ENCODE results near the gene MAPT.
"Not testable (repeated sequence)": the region's sequence is repeated elsewhere in the genome, so short reads cannot be mapped to it uniquely, and the experiment has no call there.

Gene MAPT

DNA sequence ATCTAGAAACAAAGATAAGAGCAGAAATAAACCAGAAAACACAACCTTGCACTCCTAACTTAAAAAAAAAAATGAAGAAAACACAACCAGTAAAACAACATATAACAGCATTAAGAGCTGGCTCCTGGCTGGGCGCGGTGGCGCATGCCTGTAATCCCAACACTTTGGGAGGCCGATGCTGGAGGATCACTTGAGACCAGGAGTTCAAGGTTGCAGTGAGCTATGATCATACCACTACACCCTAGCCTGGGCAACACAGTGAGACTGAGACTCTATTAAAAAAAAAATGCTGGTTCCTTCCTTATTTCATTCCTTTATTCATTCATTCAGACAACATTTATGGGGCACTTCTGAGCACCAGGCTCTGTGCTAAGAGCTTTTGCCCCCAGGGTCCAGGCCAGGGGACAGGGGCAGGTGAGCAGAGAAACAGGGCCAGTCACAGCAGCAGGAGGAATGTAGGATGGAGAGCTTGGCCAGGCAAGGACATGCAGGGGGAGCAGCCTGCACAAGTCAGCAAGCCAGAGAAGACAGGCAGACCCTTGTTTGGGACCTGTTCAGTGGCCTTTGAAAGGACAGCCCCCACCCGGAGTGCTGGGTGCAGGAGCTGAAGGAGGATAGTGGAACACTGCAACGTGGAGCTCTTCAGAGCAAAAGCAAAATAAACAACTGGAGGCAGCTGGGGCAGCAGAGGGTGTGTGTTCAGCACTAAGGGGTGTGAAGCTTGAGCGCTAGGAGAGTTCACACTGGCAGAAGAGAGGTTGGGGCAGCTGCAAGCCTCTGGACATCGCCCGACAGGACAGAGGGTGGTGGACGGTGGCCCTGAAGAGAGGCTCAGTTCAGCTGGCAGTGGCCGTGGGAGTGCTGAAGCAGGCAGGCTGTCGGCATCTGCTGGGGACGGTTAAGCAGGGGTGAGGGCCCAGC lies 107.3 kb downstream of the MAPT start:
- no peak for TF ChIP-seq CTCF (IDR thresholded peaks at IDR 0.05; ENCODE audit: low read length, missing control alignments)
- DNase-seq (ENCODE audit: low read depth) = no peak
- no peak overlapping the region for H3K4me3 ChIP-seq (replicated peaks; ENCODE audit: low read depth, low read length)

DNA sequence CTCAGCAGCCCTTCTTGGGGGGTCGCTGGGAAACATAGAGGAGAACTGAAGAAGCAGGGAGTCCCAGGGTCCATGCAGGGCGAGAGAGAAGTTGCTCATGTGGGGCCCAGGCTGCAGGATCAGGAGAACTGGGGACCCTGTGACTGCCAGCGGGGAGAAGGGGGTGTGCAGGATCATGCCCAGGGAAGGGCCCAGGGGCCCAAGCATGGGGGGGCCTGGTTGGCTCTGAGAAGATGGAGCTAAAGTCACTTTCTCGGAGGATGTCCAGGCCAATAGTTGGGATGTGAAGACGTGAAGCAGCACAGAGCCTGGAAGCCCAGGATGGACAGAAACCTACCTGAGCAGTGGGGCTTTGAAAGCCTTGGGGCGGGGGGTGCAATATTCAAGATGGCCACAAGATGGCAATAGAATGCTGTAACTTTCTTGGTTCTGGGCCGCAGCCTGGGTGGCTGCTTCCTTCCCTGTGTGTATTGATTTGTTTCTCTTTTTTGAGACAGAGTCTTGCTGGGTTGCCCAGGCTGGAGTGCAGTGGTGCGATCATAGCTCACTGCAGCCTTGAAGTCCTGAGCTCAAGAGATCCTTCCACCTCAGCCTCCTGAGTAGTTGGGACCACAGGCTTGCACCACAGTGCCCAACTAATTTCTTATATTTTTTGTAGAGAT lies 108.1 kb downstream of the MAPT start:
- DNase-seq (ENCODE audit: low read depth) = peak; percentile 70
- H3K4me3 ChIP-seq (replicated peaks; ENCODE audit: low read depth, low read length) = no peak overlapping the region
- peak; percentile 77 for TF ChIP-seq CTCF (IDR thresholded peaks at IDR 0.05; ENCODE audit: low read length, missing control alignments)

DNA sequence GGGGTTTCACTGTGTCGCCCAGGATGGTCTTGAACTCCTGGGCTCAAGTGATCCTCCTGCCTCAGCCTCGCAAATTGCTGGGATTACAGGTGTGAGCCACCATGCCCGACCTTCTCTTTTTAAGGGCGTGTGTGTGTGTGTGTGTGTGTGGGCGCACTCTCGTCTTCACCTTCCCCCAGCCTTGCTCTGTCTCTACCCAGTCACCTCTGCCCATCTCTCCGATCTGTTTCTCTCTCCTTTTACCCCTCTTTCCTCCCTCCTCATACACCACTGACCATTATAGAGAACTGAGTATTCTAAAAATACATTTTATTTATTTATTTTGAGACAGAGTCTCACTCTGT lies 108.6 kb downstream of the MAPT start:
- no peak overlapping the region for H3K4me3 ChIP-seq (replicated peaks; ENCODE audit: low read depth, low read length)
- no peak for TF ChIP-seq CTCF (IDR thresholded peaks at IDR 0.05; ENCODE audit: low read length, missing control alignments)
- DNase-seq (ENCODE audit: low read depth) = no peak

DNA sequence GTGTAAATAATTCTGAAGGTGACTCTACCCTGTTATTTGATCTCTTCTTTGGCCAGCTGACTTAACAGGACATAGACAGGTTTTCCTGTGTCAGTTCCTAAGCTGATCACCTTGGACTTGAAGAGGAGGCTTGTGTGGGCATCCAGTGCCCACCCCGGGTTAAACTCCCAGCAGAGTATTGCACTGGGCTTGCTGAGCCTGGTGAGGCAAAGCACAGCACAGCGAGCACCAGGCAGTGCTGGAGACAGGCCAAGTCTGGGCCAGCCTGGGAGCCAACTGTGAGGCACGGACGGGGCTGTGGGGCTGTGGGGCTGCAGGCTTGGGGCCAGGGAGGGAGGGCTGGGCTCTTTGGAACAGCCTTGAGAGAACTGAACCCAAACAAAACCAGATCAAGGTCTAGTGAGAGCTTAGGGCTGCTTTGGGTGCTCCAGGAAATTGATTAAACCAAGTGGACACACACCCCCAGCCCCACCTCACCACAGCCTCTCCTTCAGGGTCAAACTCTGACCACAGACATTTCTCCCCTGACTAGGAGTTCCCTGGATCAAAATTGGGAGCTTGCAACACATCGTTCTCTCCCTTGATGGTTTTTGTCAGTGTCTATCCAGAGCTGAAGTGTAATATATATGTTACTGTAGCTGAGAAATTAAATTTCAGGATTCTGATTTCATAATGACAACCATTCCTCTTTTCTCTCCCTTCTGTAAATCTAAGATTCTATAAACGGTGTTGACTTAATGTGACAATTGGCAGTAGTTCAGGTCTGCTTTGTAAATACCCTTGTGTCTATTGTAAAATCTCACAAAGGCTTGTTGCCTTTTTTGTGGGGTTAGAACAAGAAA lies 109.8 kb downstream of the MAPT start:
- H3K4me3 ChIP-seq (replicated peaks; ENCODE audit: low read depth, low read length) = no peak overlapping the region
- no peak for TF ChIP-seq CTCF (IDR thresholded peaks at IDR 0.05; ENCODE audit: low read length, missing control alignments)
- peak; percentile 23 for DNase-seq (ENCODE audit: low read depth)

DNA sequence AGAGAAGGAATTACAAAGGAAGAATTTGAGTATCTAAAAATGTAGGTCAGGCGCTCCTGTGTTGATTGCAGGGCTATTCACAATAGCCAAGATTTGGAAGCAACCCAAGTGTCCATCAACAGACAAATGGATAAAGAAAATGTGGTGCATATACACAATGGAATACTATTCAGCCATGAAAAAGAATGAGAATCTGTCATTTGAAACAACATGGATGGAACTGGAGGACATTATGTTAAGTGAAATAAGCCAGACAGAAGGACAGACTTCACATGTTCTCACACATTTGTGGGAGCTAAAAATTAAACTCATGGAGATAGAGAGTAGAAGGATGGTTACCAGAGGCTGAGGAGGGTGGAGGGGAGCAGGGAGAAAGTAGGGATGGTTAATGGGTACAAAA lies 111.7 kb downstream of the MAPT start:
- not testable (repeated sequence) for DNase-seq (ENCODE audit: low read depth); H3K4me3 ChIP-seq (replicated peaks; ENCODE audit: low read depth, low read length)

DNA sequence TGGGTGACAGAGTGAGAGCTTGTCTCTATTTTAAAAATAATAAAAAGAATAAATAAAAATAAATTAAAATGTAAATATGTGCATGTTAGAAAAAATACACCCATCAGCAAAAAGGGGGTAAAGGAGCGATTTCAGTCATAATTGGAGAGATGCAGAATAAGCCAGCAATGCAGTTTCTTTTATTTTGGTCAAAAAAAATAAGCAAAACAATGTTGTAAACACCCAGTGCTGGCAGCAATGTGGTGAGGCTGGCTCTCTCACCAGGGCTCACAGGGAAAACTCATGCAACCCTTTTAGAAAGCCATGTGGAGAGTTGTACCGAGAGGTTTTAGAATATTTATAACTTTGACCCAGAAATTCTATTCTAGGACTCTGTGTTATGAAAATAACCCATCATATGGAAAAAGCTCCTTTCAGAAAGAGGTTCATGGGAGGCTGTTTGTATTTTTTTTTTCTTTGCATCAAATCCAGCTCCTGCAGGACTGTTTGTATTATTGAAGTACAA lies 113.2 kb downstream of the MAPT start:
- no peak for TF ChIP-seq CTCF (IDR thresholded peaks at IDR 0.05; ENCODE audit: low read length, missing control alignments)
- no peak for DNase-seq (ENCODE audit: low read depth)
- no peak overlapping the region for H3K4me3 ChIP-seq (replicated peaks; ENCODE audit: low read depth, low read length)

DNA sequence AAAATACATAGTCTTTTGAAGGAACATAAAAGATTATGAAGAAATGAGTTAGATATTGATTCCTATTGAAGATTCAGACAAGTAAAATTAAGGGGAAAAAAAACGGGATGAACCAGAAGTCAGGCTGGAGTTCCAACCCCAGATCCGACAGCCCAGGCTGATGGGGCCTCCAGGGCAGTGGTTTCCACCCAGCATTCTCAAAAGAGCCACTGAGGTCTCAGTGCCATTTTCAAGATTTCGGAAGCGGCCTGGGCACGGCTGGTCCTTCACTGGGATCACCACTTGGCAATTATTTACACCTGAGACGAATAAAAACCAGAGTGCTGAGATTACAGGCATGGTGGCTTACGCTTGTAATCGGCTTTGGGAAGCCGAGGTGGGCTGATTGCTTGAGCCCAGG lies 114.2 kb downstream of the MAPT start:
- no peak overlapping the region for H3K4me3 ChIP-seq (replicated peaks; ENCODE audit: low read depth, low read length)
- no peak for DNase-seq (ENCODE audit: low read depth)
- no peak for TF ChIP-seq CTCF (IDR thresholded peaks at IDR 0.05; ENCODE audit: low read length, missing control alignments)
